GM18517 (cell line): ENCODE measurements around the gene WNT8B.
A peak's percentile ranks its signal among the peaks of the same experiment; 100 is the strongest.

Experiments
- ATAC-seq: cut with Tn5 transposase; IDR thresholded peaks from one replicate; pipeline ENCODE4 v1.9.1; 2021; ENCODE audit warnings: mild to moderate bottlenecking, moderate library complexity; ENCODE audit not compliant: unreplicated experiment

Gene WNT8B

GRCh38 chr10:100516847-100517246 lies 54.0 kb downstream of the WNT8B start:
- ATAC-seq = no peak

DNA sequence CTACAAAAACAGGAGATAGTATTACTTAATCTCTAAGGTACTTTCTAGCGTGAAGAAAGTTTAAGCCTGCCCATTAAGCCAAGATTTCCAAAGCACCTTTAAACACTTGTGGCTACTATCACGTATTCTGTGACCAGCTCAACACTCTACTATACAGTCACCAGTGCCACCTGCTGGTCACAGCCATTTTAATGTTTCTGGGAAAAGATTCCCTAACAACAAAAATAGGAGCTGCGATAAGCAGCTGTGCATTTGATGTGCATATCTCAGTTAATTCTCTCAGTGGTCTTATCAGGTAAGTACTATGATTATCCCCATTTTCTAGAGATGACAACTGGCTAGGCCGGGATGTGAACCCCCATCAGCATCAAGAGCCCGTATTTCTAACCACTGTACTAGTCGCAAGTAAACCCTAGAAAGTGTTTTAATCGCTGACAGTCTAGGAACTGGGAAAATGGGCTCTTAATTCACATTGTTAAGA lies 56.0 kb downstream of the WNT8B start:
- no peak for ATAC-seq

GRCh38 chr10:100519311-100520051 lies 56.7 kb downstream of the WNT8B start, which contains the start of gene SEC31B:
SEC31B (minus strand) TSS chr10:100519861; CDS start chr10:100516952, 2,909 bp downstream.
- no peak for ATAC-seq

- no peak for ATAC-seq
These were observed 58.0 kb downstream of the WNT8B start for GRCh38 chr10:100520811-100521210.

DNA sequence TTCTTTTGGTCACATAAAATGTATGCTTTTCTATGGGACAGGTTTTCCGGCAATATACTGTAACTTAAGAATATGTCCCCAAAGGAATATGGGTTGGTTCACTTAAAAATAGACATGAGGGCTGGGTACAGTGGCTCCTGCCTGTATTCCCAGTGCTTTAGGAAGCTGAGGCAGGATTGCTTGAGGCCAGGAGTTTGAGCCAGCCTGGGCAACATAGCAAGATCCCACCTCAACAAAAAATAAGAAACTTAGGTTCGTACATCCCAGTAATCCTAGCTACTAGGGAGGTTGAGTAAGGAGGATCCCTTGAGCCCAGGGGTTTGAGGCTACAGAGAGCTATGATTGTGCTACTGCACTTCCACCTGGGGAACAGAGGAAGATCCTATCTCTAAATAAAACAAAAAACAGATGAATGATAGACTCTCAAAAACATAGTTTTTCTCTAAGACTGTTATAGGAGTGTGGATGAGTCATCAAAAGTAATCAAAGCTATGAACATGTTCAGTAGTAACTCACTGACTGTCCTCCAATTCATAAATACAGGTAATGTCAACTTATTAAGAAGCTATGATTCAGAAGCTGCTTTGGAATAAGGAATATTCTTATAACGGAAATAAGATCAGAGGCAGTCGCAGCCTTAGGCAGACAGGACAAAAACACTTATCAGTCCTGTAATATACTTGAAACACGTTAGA lies 59.4 kb downstream of the WNT8B start:
- no peak for ATAC-seq

DNA sequence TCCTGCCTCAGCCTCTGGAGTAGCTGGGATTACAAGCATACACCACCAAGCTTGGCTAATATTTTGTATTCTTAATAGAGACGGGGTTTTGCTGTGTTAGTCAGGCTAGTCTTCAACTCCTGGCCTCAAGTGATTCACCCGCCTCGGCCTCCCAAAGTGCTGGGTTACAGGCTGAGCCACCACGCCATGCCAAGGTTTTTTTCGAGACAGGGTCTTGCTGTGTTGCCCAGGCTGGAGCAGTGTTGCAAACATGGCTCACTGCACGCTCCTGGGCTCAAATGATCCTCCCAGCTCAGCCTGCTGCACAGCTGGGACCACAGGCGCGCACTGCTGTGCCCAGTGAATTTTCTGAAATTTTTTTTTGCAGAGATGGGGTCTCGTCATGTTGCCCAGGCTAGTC lies 60.1 kb downstream of the WNT8B start:
- ATAC-seq = no peak

GRCh38 chr10:100524206-100524605 lies 61.4 kb downstream of the WNT8B start:
- ATAC-seq = no peak

- no peak for ATAC-seq
These were observed 61.8 kb downstream of the WNT8B start for GRCh38 chr10:100524638-100525037.

DNA sequence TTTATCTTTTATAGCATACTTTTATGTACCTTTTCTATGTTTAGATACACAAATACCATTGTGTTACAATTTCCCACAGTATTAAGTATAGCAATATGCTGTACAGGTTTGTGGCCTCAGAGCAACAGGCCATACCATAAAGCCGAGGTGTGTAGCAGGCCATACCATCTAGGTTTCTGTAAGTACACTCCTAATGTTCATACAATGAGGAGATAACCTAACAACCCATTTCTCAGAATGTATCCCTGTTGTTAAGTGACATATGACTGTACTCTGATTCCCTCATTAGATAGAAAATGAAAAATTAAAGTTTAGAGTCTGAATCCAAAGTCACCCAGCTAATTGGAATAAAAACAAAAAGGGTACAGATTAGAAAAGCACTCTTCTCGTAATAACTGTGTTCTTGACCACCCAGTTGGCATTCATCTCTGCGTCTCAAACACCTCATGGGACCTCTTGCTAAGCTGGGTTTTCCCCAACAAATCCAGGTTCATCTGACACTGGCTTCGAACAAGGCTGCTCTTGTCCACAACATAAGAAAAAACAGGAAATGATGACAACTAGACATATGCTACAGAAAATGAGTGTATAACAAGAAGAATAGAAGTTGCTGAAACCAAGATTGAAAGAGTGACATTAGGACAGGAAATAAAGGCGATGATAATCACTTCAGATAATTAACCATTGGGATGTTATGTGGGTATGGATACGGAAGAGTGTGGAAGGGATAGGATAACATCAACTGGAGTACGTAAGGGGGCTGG lies 65.5 kb downstream of the WNT8B start:
- ATAC-seq = no peak

DNA sequence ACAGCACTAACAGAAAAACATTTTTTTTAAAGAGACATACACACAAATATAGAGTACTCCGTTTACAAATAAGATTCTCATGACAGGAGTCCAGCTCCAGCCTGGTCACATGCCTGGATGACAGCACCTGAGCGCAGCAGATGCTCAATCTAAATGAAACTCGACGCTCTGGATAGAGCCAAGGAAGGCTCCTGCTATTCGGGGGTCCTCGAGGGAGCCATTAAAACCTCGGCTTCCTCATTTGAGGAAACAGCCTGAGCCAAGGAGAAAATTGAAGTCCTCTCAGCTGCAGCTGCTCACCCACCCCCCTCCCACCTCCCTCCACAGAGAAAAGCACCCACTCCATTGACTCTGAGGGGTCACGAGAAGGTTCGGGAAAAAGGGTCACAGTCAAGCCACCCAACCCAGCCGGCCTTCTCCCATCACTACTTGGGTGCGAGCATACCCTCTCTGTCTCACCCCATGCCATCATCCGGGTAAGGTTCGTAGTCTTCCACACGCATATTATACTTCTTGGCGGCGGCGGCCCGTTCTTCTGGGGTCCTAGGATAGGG lies 66.2 kb downstream of the WNT8B start:
- ATAC-seq = no peak

GRCh38 chr10:100529475-100530298 lies 66.9 kb downstream of the WNT8B start, which contains the start of gene NDUFB8:
NDUFB8 (minus strand) TSS chr10:100529871; CDS start chr10:100529851, 20 bp downstream.
- peak; percentile 50 for ATAC-seq

DNA sequence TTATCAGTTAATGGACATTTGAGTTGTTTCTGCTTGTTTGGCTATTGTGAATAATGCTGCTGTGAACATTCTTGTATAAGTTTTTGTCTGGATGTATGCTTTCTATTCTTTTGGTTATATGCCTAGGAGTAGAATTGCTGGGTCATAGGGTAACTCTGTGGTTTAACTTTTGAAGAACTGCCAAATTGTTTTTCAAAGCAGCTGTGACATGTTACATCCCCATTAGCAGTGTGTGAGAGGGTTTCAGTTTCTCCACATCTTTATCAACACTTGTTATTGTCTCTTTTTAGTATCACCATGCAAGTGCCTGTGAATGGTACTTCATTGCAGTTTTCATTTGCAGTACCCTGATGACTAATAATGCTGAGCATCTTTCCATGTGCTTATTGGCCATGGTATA lies 69.0 kb downstream of the WNT8B start:
- ATAC-seq = no peak
